ENCODE data around the gene MCHR1. TPM values are rescaled to one million over a fixed set of nuclear protein-coding genes. Genes with fewer than 3 reads are reported as not detected.
"Not testable (repeated sequence)": the region's sequence is repeated elsewhere in the genome, so short reads cannot be mapped to it uniquely, and the experiment has no call there.

MCHR1 gene
- total RNA-seq, 1 donor from 2014 or later, result 0.84 TPM

DNA sequence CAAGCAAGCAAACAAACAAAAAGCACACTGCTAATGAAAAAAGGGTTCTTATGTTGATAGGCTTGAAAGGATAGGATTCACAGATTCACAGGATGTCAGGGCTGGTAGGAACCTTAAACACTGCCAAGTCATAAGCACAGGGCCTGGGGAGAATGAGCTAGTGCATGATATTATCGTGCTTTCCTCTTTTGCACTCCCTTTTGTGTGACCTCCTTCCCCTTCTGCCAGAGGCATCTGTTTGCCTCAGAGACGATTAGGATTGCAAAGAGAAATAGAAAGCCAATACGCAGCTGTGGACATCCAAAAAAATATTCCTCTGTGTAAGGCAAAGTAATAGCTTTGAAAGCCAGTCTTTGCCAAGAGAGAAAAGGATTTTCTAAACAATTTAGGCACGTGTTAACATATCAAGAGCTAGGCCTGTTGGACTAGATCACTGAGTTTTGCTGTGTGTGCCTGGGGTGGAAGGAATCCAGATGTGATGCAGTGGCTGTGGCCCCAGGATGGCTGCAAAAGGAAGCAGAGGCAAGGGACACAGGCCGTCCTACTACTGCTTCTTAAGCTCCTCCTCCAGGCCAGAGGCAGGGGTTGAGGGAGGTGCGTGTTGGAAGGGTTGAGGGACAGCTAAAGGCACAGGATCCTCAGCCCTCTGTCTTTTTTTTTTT, 30.6 kb downstream of the MCHR1 start:
- TF ChIP-seq, protein P1, sequence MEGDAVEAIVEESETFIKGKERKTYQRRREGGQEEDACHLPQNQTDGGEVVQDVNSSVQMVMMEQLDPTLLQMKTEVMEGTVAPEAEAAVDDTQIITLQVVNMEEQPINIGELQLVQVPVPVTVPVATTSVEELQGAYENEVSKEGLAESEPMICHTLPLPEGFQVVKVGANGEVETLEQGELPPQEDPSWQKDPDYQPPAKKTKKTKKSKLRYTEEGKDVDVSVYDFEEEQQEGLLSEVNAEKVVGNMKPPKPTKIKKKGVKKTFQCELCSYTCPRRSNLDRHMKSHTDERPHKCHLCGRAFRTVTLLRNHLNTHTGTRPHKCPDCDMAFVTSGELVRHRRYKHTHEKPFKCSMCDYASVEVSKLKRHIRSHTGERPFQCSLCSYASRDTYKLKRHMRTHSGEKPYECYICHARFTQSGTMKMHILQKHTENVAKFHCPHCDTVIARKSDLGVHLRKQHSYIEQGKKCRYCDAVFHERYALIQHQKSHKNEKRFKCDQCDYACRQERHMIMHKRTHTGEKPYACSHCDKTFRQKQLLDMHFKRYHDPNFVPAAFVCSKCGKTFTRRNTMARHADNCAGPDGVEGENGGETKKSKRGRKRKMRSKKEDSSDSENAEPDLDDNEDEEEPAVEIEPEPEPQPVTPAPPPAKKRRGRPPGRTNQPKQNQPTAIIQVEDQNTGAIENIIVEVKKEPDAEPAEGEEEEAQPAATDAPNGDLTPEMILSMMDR (conservative IDR thresholded peaks at IDR 0.05), result no peak
- DNase-seq (ENCODE audit: low read depth, low spot score), result no peak
- H3K4me3 Mint-ChIP-seq, result no peak overlapping the region
- H3K36me3 Mint-ChIP-seq (ENCODE audit: low read depth), result no peaks in the 10 kb centered on the region
- H3K27ac Mint-ChIP-seq (ENCODE audit: unreplicated experiment), result no peak overlapping the region
- peaks cover 26% of the 10 kb centered on the region for H3K4me1 Mint-ChIP-seq
- peaks cover 27% of the 10 kb centered on the region for H3K27me3 Mint-ChIP-seq (ENCODE audit: low read depth)
- H3K9me3 Mint-ChIP-seq, result peaks cover 4% of the 10 kb centered on the region

DNA sequence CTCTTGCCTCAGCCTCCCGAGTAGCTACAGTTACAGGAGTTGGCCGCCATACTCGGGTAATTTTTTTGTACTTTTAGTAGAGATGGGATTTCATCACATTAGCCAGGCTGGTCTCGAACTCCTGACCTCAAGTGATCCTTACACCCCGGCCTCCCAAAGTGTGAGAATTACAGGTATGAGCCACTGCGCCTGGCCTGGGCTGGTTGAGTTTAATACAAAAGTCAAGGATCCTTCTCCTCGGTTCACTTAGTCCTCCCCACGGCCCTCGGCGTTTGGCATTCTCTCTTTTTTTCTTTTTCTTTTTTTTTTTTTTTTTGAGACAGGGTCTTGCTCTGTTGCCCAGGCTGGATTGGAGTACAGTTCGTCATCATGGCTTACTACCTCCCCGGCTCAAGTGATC, 33.0 kb downstream of the MCHR1 start:
- DNase-seq (ENCODE audit: low read depth, low spot score), result no peak
- Mint-ChIP-seq H3K27ac (ENCODE audit: unreplicated experiment) (no peak overlapping the region), H3K4me3 (no peak overlapping the region), H3K9me3 (peaks cover under 1% of the 10 kb centered on the region), H3K27me3 (ENCODE audit: low read depth) (peaks cover 37% of the 10 kb centered on the region), H3K36me3 (ENCODE audit: low read depth) (no peaks in the 10 kb centered on the region), H3K4me1 (peaks cover 29% of the 10 kb centered on the region)
- TF ChIP-seq, protein P1 (conservative IDR thresholded peaks at IDR 0.05), result no peak

DNA sequence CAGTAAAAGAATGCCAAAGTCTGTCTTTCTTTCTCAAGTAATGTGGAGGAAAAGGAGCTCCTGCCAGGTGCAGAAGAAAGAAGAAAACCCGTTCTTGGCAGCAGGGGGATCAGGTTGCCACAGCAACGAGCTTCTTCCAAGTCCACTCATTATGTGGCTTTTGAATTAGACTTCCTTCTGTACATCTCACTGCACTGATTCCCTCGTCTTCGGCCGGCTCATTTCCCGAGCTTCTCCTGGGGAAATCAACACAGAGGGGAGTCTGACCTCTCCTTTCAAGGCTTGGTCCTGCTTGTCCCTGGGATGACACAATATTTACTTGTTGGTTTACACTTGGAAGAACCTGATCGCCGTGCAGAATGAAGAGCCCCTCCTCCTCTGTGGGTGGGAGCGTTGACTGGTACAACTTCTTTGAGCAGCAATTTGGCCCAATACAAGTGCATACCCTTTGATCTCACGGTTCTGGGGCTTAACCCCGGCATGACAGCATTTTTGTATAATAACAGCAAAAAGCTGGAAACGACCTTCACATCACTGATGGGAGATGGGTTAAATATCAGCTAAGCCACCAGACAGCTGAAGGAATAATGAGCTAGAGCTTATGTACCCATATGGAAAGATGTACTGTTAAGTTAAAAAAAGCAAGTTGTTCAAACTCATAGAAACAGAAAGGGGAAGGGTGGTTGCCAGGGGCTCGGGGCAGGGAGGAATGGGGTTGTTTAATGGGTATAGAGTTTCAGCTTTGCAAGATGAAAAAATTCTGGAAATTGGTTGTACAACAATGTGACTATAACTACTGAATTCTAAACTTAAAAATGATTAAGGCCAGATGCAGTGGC, 35.4 kb downstream of the MCHR1 start:
- peaks cover 51% of the 10 kb centered on the region for H3K27me3 Mint-ChIP-seq (ENCODE audit: low read depth)
- peak; percentile 25 for DNase-seq (ENCODE audit: low read depth, low spot score)
- peak overlapping the region; percentile 47 for H3K4me3 Mint-ChIP-seq
- H3K4me1 Mint-ChIP-seq, result peaks cover 29% of the 10 kb centered on the region
- no peaks in the 10 kb centered on the region for H3K36me3 Mint-ChIP-seq (ENCODE audit: low read depth)
- no peaks in the 10 kb centered on the region for H3K9me3 Mint-ChIP-seq
- H3K27ac Mint-ChIP-seq (ENCODE audit: unreplicated experiment), result peak overlapping the region; percentile 73
- TF ChIP-seq, protein P1 (conservative IDR thresholded peaks at IDR 0.05), result peak; percentile 6

DNA sequence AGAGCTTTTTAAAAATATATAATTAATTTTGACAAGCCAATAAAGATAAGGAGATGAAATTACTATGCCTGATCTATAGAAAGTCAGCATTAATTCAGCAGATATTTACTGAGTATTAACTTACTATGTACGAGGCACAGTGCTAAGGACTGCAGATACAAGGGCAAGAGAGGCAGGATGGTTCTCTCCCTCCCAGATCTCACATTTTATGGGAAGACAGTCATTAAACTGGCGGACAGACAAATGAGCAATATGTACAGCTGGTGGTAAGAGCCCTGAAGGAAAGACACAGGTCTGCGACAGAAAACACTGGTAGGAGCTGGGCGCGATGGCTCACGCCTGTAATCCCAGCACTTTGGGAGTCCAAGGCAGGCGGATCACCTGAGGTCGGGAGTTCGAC, 36.8 kb downstream of the MCHR1 start:
- TF ChIP-seq, protein P1 (conservative IDR thresholded peaks at IDR 0.05), result no peak
- Mint-ChIP-seq H3K36me3 (ENCODE audit: low read depth) (no peaks in the 10 kb centered on the region), H3K4me1 (peaks cover 36% of the 10 kb centered on the region), H3K27me3 (ENCODE audit: low read depth) (peaks cover 48% of the 10 kb centered on the region), H3K9me3 (no peaks in the 10 kb centered on the region), H3K27ac (ENCODE audit: unreplicated experiment) (no peak overlapping the region), H3K4me3 (no peak overlapping the region)
- no peak for DNase-seq (ENCODE audit: low read depth, low spot score)

DNA sequence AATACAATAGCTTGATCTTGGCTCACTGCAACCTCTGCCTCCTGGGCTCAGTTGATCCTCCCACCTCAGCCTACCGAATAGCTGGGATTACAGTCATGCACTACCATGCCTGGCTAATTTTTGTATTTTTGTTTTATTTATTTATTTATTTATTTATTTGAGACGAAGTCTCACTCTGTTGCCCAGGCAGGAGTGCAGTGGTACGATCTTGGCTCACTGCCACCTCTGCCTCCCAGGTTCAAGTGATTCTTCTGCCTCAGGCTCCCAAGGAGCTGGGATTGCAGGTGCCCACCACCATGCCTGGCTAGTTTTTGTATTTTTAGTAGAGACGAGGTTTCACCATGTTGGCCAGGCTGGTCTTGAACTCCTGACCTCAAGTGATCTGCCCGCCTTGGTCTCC, 38.4 kb downstream of the MCHR1 start:
- peak overlapping the region; percentile 57 for H3K4me3 Mint-ChIP-seq
- not testable (repeated sequence) for H3K27ac Mint-ChIP-seq (ENCODE audit: unreplicated experiment); DNase-seq (ENCODE audit: low read depth, low spot score); H3K9me3 Mint-ChIP-seq; H3K36me3 Mint-ChIP-seq (ENCODE audit: low read depth)
- H3K4me1 Mint-ChIP-seq, result peaks cover 34% of the 10 kb centered on the region
- peaks cover 42% of the 10 kb centered on the region for H3K27me3 Mint-ChIP-seq (ENCODE audit: low read depth)
